ENCODE data around the gene TMEM92. TPM values are rescaled to one million over a fixed set of nuclear protein-coding genes. Genes with fewer than 3 reads are reported as not detected.

TMEM92 gene
- total RNA-seq, 2 experiments from 2014 or later: not detected

Other genes starting within 250 kb of the TMEM92 start
- 1 to 10 TPM; 4.2 to 7.2 TPM for gene ITGA3, start 218.4 kb upstream of the TMEM92 start, total RNA-seq
- gene PDK2, start 179.1 kb upstream of the TMEM92 start, total RNA-seq: 1 to 10 TPM; 6.0 to 7.7 TPM
- 1 to 10 TPM in 1 of 2 experiments, under 1 TPM in 1; 0.47 to 1.3 TPM for gene SAMD14, start 144.3 kb upstream of the TMEM92 start, total RNA-seq
- gene PPP1R9B, start 123.8 kb upstream of the TMEM92 start, total RNA-seq: 10 to 100 TPM; 52.4 to 56.4 TPM
- gene SGCA, start 108.5 kb upstream of the TMEM92 start, total RNA-seq: under 1 TPM in 1 of 2 experiments, not detected in 1; 0.34 TPM
- 1 to 10 TPM in 1 of 2 experiments, under 1 TPM in 1; 0.92 to 1.0 TPM for gene COL1A1, start 72.8 kb upstream of the TMEM92 start, total RNA-seq
- 10 to 100 TPM; 24.4 to 25.3 TPM for gene XYLT2, start 71.7 kb downstream of the TMEM92 start, total RNA-seq
- 10 to 100 TPM; 54.6 to 55.8 TPM for gene MRPL27, start 98.7 kb downstream of the TMEM92 start, total RNA-seq
- 10 to 100 TPM; 48.0 to 48.6 TPM for gene EME1, start 98.8 kb downstream of the TMEM92 start, total RNA-seq
- gene LRRC59, start 123.1 kb downstream of the TMEM92 start, total RNA-seq: 10 to 100 TPM; 70.6 to 71.0 TPM
- 10 to 100 TPM; 14.5 to 17.5 TPM for gene ACSF2, start 151.8 kb downstream of the TMEM92 start, total RNA-seq
- gene CHAD, start 194.4 kb downstream of the TMEM92 start, total RNA-seq: not detected
- gene RSAD1, start 204.4 kb downstream of the TMEM92 start, total RNA-seq: 10 to 100 TPM; 39.2 to 40.7 TPM
- 1 to 10 TPM; 6.7 to 6.9 TPM for gene MYCBPAP, start 234.0 kb downstream of the TMEM92 start, total RNA-seq

Data from activated CD8-positive, alpha-beta T cell treated with anti-CD3 and anti-CD28 coated beads for 36 hours (primary cell).